Forelimb muscle (tissue), 1 donor: ENCODE results near the gene LYZL2. TPM values are rescaled to one million over a fixed set of nuclear protein-coding genes. Genes with fewer than 3 reads are reported as not detected.
"Not testable (repeated sequence)": the region's sequence is repeated elsewhere in the genome, so short reads cannot be mapped to it uniquely, and the experiment has no call there.

ENCODE experiments used
- DNase-seq: peaks from one replicate; pipeline ENCODE4 v3.0.0-alpha.2; 2013; ENCODE audit warnings: low read depth
- polyA plus RNA-seq: library from polyadenylated mRNA; unstranded; fragments of 120-200 nt; gene quantifications from one replicate; pipeline ENCODE4 v1.2.1, GENCODE V29; 2013; ENCODE audit not compliant: insufficient read length

Gene LYZL2
- not detected for polyA plus RNA-seq

- no peak for DNase-seq
These were observed at the start of gene LYZL2 for GRCh38 chr10:30629653-30630052. Gene LYZL2, minus strand, starts transcription at chr10:30629753. Its CDS starts 2,838 bp downstream, at chr10:30626915.

GRCh38 chr10:30677616-30678015 lies 48.1 kb upstream of the LYZL2 start:
- not testable (repeated sequence) for DNase-seq

DNA sequence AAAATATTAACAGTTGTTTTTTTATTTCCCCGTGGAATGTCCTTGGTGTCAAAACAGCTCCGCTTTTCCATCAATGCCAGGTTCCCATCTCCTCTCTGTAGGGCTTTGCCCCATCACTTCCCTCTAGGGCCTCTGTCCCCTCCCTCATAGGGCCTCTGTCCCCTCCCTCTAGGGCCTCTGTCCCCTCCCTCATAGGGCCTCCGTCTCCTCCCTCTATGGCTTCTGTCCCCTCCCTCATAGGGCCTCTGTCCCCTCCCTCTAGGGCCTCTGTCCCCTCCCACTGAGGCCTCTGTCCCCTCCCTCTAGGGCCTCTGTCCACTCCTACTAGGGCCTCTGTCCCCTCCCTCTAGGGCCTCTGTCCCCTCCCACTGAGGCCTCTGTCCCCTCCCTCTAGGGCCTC lies 47.6 kb upstream of the LYZL2 start:
- not testable (repeated sequence) for DNase-seq

DNA sequence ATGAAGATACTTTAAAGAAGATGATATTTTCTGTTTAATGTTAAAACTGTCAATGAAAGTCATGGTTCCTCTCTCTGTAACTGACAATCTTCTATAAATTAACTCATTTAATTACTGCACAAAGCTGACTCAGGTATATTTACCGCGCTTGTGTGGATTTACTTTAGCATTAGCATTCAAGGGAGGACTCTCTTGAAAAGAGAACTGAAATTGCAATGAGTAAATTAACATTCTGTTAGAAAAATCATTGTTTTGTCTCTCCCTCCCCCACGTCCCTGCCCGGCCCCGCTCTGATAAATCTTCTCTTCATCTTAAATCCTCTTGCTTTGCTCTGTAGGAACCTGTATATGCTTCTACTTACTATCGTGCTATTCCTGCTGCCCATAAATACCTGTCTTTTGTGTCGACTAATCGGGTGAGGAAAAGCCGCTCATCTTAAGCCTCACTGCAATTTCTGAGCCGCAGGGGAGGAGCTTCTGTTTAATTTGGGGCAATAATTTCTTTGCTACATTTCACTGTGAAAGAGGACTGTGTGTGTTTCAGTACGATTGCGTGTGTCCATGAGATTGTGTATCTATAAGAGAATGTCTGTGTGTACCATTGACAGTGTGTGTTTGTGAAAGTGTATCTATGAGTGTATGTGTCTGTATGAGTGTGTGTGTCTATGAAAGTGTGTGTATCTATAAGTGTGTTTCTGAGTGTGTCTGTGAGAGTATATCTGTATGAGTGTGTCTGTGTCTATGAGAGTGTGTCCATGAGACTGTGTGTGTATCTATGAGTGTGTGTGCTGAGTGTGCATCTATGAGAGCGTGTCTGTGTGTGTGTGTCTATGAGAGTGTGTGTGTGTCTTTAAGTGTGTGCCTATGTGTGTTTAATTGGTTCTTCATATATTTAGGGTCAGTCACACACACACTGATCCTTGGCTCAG lies 46.5 kb upstream of the LYZL2 start:
- DNase-seq = no peak

DNA sequence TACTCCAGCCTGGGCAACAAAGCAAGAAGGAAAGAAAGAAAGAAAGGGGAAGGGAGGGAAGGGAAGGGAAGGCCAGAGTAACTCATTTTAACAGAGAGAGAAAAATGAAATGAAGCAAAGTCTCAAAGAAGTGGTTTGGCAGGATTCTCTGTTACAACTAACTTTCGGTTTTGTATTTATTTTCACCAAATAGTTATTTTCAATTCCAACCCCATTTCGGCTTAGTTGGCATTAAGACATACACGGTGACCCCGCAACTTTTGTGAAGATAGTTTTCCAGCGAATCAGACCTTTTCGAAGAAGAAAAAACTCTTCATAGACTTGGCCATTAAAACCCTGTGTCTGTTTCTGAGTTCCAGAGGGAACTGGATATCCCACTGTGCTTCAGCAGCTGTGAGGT lies 45.2 kb upstream of the LYZL2 start:
- no peak for DNase-seq

DNA sequence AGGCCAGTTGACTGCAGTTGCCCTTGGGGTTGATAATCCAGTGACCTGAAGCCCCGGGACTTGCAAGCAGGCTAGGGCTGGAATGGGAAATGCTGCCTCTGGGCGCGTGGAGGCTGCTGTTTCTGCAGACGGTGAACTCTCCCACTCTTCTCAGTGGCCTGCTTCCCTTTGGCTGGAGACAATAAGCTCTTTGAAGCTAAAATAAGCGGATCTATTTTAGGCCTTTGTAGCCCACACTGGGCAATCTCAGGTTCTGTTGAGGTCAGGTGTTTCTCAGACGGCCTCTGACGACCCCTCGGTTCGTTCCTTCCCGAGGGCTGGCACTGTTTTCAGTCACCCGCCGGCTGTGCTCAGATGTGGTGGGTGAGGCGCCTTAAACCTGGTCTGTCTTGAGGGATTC lies 43.7 kb upstream of the LYZL2 start:
- not testable (repeated sequence) for DNase-seq

GRCh38 chr10:30672338-30672737 lies 42.8 kb upstream of the LYZL2 start:
- DNase-seq = not testable (repeated sequence)

DNA sequence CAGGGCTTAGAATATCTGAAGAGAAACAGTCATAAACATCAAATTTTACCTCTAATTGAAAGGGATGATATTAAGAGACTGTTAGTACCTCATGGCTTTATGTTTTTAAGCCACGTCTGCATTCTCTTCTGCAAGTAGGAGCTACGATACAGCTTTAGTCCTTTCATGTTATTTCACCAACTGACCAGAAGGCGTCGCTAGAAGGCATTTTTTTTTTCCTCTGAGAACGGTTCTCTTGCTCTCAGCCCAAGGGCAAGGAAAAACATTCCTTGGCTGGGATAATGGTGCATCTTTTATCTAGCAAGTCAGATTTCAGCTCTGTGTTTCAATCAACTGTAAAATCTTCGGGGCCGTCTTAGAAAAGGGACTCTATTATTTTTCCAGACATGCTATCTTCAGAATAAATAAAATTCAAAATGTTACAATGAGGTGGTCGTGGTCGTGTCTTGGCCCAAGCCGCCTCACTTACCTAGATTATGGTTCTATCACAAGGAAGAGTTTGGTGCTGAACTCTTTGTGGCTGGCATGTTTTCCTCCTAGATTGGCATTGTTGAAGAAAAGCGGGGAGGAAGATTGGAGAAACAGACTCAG lies 41.6 kb upstream of the LYZL2 start:
- peak; percentile 64 for DNase-seq

GRCh38 chr10:30667982-30668381 lies 38.4 kb upstream of the LYZL2 start:
- not testable (repeated sequence) for DNase-seq

- DNase-seq = not testable (repeated sequence)
These were observed 33.9 kb upstream of the LYZL2 start for GRCh38 chr10:30663403-30663802.

DNA sequence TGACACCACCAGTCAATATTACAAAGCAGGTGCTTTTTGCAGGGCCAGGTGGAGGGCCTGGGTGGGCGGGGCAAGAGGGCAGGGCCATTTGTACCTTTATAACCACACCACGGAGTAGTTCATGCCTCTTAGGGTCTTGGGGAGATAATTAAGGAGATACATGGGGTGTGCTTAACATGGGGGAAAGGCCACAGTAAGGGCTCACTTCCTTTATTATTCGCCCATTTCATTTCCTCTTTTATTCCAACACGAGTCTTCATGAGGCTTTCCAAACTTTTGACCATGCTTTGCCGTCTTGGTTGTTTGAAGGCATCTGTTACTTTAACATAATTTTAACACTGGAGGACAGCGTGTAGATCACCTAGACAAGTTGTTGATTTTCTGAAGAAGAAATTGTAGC lies 33.3 kb upstream of the LYZL2 start:
- no peak for DNase-seq

GRCh38 chr10:30660314-30660713 lies 30.8 kb upstream of the LYZL2 start:
- not testable (repeated sequence) for DNase-seq

- DNase-seq = no peak
These were observed 26.7 kb upstream of the LYZL2 start for GRCh38 chr10:30656233-30656632.

- peak; percentile 62 for DNase-seq
These were observed 25.4 kb upstream of the LYZL2 start for GRCh38 chr10:30655001-30655400.

- DNase-seq = not testable (repeated sequence)
These were observed 22.2 kb upstream of the LYZL2 start for GRCh38 chr10:30651470-30652397.

GRCh38 chr10:30647089-30647488 lies 17.5 kb upstream of the LYZL2 start:
- DNase-seq = no peak

DNA sequence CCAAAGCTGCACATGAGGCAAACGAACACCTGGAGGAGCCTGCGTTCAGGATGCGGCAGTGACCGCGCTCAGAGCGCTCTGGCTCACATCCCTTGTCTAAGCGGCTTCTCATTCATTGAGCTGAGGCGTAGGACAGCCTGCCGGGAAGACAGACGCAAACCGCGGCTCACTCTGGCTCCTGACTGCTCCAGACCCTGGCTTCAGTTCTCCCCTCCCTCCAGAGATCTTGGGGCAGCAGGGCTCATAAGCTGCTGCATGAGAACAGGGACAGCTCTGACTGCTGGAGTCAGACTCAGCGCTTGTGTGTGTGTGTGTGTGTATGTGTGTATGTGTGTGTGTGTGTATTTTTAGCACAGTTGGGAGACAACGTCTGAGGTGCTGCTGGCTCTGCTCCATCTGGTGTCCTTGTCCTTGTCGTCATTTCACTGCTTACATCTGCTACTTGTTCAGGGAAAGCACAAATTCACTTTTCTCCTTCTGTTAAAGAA lies 15.8 kb upstream of the LYZL2 start:
- DNase-seq = no peak

DNA sequence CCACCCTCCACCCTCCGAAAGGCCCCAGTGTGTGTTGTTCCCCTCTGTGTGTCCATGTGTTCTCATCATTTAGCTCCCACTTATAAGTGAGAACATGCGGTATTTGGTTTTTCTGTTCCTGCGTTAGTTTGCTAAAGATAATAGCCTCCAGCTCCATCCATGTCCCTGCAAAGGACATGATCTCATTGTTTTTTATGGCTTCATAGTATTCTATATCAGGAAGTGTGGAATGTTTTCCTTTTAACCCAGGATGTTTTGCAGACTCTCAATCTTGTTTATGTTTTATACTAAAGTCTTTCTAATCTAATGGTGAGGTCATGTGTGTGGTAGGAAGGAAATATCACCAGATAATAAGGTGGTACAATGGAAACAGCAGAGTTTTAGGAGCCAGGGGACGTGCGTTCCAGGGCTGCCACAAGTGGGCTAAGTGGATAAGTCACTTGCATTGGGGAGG lies 14.9 kb upstream of the LYZL2 start:
- not testable (repeated sequence) for DNase-seq

DNA sequence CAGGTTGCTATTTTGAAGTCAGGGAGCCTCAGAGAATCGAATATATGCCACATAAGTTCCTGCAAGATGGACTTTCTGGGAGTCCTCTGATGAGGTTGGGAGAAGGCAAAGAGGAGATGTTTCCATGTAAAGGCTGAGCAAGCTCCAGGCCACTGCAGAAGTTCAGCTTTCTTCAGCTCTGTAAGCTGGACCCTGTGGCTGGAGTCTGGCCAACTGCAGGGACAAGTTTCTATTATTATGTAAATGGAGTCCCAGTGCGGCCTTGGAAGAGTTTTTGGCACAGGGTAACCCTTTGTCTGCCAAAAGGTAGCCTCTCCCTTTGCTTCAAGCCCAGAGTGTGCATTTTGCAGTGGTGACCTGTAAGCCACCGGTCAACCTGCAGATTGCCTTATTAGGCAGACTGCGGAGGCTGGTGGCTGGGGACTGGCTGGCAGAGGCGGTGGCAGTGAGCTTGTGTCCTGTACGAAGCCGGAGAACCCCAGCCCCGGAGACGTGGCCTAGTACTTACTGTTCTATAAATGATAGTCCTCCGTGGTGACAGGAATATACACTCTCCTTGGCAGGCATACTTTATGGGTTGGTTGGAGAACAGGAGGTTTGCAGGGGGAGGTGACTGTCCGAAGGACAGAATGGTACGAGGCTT lies 14.1 kb upstream of the LYZL2 start:
- not testable (repeated sequence) for DNase-seq

GRCh38 chr10:30642856-30643255 lies 13.3 kb upstream of the LYZL2 start:
- DNase-seq = not testable (repeated sequence)
